ENCODE data around the gene VWF. TPM values are rescaled to one million over a fixed set of nuclear protein-coding genes. Genes with fewer than 3 reads are reported as not detected.

VWF gene
- total and polyA plus RNA-seq, 9 donors = 47.8 to 98.6 (median 80.7) TPM

DNA sequence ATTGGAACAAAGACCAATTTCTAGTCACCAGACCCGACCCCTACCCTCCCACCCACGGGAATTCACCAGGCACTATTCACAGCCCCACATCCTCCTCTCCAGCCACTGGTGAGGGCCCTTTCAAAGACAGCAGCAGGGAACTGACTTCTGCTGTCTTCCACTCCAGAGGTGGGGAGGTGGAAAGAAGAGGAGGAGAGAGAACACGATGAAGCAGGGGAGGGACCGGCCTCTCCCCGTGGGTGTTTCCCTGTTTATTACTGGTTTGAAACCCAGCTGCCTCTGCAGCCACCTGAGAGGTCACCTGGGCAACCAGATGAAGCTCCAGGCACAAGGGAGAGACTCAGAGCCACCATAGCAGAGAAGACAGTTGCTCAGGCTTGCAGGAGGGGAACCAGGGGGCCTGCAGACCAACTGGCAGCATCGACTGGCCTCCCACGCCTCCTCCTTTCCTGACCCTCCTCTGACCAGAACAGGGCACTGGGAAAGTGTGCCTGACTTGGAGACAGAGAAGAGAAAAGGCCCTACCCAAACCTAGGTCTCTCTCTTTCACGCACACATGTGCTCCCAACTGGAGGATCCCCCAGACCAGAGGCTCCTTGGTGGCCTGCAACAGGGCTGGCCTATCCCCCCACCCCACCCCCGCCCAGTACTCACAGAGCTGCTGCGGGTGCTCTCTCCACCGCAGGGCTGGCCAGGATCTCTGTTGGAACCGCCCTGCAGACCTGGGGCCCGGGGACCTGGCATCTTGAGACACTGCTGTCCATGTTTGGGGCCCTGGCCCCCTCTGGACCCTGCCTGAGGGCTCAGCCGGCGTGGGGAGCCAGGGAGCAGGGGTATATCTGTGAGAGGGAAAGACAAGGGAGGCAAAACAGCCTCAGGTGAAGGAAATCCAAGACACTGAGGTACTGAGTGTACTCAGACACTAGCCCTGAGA is 202.2 kb downstream of the VWF start:
- 53% methylated on average over 12 of the region's 15 CpGs for WGBS (ENCODE audit: insufficient coverage)
- Histone ChIP-seq H3K4me3 (ENCODE audit: low read length) (no peak overlapping the region), H3K9me3 (replicated peaks; ENCODE audit: control insufficient read depth, low read depth, low read length) (no peaks in the 10 kb centered on the region), H3K27me3 (ENCODE audit: control insufficient read depth, insufficient read depth, low read length) (no peaks in the 10 kb centered on the region), H3K4me1 (ENCODE audit: control insufficient read depth, insufficient read depth, low read length) (no peaks in the 10 kb centered on the region), H3K36me3 (ENCODE audit: control insufficient read depth, insufficient read depth, low read length) (no peaks in the 10 kb centered on the region), H3K27ac (ENCODE audit: low read length) (no peak overlapping the region)
- DNase-seq = no peak

DNA sequence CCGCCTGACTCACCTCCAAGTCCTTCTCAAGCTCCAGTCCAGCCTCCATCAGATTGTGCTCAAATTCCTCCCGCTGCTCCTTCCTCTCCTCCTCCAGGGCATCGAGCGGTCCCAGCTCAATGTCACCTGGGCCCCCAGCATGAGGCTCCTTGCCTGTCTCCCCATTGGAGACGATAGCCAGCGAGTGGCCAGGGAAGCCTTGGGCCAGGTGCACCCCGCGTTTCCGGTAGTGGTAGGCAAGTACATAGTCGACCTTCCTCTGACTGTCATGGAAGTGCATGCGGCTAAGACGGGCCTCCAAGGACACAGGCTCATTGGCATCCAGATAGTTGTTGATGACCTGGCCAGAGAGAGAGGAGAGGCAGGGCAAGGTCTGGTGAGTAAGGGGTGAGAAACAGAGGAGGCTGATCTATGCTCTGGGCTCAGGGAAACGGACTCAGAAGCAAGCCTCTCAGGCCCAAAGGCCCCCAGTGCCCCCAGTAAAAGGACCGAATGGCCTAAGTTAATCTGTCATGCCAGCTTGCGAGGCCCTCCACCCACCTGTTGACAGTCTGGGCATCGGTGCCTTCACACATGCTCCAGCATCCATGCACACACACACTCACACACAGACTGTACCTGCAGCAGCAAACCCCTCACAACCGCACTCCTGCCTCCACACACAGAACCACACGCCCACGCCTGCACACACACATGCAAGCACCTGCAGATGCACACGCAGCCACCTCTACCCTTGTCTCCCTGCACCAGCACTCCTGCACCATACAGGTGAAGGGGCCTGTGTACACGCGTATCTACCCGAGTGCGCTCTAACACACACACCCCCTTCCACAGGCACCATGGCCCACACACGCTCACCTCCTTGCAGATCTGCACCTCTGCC is 203.2 kb downstream of the VWF start:
- Histone ChIP-seq H3K27me3 (ENCODE audit: control insufficient read depth, insufficient read depth, low read length) (no peaks in the 10 kb centered on the region), H3K27ac (ENCODE audit: low read length) (no peak overlapping the region), H3K4me3 (ENCODE audit: low read length) (no peak overlapping the region), H3K36me3 (ENCODE audit: control insufficient read depth, insufficient read depth, low read length) (no peaks in the 10 kb centered on the region), H3K9me3 (replicated peaks; ENCODE audit: control insufficient read depth, low read depth, low read length) (no peaks in the 10 kb centered on the region), H3K4me1 (ENCODE audit: control insufficient read depth, insufficient read depth, low read length) (no peaks in the 10 kb centered on the region)
- WGBS (ENCODE audit: insufficient coverage) = 90% methylated on average over 25 of the region's 25 CpGs
- DNase-seq = no peak

DNA sequence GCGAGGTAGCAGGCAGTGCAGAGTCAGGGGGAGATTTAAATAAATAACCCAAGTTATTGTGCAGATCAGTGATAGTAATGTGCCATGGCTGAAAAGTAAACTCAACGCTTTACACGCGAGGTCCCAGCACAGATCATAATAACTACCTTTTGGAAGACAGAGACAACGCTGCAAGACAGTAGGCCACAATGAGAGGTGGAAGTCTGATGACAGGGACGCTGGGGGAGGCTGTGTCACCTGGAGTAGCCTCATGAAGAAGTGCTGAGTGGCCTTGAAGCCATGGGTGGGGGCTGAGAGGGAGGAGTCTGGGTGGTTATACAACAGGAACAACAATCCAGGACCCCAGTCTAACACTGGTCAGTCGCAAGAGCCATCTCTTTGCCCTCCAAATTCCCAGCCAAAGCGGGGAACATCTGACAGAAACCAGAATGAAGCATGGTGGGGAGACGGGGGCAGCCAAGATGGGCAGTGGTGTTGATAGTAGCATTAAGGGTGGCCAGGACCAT is 207.6 kb downstream of the VWF start:
- no peak overlapping the region for H3K27ac ChIP-seq (ENCODE audit: low read length)
- no peaks in the 10 kb centered on the region for H3K9me3 ChIP-seq (replicated peaks; ENCODE audit: control insufficient read depth, low read depth, low read length)
- no peak overlapping the region for H3K4me3 ChIP-seq (ENCODE audit: low read length)
- no peaks in the 10 kb centered on the region for H3K4me1 ChIP-seq (ENCODE audit: control insufficient read depth, insufficient read depth, low read length)
- DNase-seq = no peak
- 68% methylated on average over 2 of the region's 9 CpGs for WGBS (ENCODE audit: insufficient coverage)
- H3K36me3 ChIP-seq (ENCODE audit: control insufficient read depth, insufficient read depth, low read length) = no peaks in the 10 kb centered on the region
- peaks cover 6% of the 10 kb centered on the region for H3K27me3 ChIP-seq (ENCODE audit: control insufficient read depth, insufficient read depth, low read length)

DNA sequence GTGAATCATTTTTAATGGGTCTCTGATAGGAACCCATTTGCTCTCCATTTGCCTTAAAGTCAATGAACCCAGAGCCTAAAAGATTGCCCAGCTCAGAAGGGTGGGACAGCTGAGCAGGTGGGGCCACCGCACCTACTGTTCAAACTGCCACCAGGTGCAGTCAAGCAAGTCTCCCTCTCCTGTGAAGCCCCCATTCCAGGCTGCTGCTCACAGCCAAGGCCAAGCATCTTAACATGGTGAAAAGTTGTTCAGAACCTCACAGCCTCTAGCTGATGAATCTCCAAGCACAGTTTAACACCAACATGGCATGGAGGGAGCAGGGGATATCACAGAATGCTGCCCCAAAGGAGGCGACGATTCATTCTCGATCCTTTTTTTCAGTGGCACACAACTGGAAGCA is 209.0 kb downstream of the VWF start:
- no peak for DNase-seq
- Histone ChIP-seq H3K27me3 (ENCODE audit: control insufficient read depth, insufficient read depth, low read length) (peaks cover 8% of the 10 kb centered on the region), H3K4me1 (ENCODE audit: control insufficient read depth, insufficient read depth, low read length) (no peaks in the 10 kb centered on the region), H3K4me3 (ENCODE audit: low read length) (no peak overlapping the region), H3K9me3 (replicated peaks; ENCODE audit: control insufficient read depth, low read depth, low read length) (no peaks in the 10 kb centered on the region), H3K36me3 (ENCODE audit: control insufficient read depth, insufficient read depth, low read length) (no peaks in the 10 kb centered on the region), H3K27ac (ENCODE audit: low read length) (no peak overlapping the region)
- WGBS (ENCODE audit: insufficient coverage) = 82% methylated on average over 2 of the region's 4 CpGs

DNA sequence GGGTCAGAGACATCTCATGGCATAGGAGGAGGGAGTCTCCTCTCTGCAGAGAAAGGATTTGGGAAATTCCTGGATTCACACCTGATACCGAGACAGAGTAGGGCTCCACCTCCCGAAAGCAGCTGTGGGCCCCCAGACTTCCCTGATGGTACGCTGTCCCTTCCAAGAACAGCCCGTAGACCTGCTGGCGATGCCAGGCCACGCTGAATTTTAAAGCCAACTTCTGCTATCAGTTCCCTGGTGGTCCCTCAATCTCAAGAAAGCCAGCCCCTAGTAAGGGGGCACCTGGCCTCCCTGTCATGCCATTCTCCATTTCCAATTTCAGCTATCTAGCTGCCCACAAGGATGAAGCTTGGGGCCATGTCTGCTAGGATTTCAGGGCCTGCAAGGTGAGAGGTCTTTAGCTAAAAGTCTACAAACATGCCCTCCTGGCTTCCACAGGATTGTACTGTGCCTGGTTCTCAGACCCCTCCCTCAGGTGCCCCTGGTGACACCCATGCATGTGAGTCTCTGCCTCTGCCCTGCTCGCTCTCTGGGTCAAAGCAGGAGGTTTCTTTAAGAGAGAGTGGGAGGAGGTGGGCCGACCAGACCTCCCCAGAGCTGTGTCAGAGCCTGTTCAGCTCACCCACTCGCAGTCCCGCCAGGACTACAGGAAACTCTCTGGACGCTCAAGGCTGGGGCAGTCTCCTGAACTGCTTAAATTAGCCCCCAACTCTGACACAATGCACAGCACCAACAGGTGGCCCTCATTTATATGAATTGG is 209.9 kb downstream of the VWF start:
- H3K36me3 ChIP-seq (ENCODE audit: control insufficient read depth, insufficient read depth, low read length) = no peaks in the 10 kb centered on the region
- no peak overlapping the region for H3K27ac ChIP-seq (ENCODE audit: low read length)
- DNase-seq = no peak
- H3K9me3 ChIP-seq (replicated peaks; ENCODE audit: control insufficient read depth, low read depth, low read length) = no peaks in the 10 kb centered on the region
- H3K4me3 ChIP-seq (ENCODE audit: low read length) = no peak overlapping the region
- 92% methylated on average over 6 of the region's 11 CpGs for WGBS (ENCODE audit: insufficient coverage)
- no peaks in the 10 kb centered on the region for H3K4me1 ChIP-seq (ENCODE audit: control insufficient read depth, insufficient read depth, low read length)
- peaks cover 8% of the 10 kb centered on the region for H3K27me3 ChIP-seq (ENCODE audit: control insufficient read depth, insufficient read depth, low read length)

- Histone ChIP-seq H3K36me3 (ENCODE audit: control insufficient read depth, insufficient read depth, low read length) (no peaks in the 10 kb centered on the region), H3K4me3 (ENCODE audit: low read length) (no peak overlapping the region), H3K9me3 (replicated peaks; ENCODE audit: control insufficient read depth, low read depth, low read length) (no peaks in the 10 kb centered on the region), H3K27me3 (ENCODE audit: control insufficient read depth, insufficient read depth, low read length) (peaks cover 8% of the 10 kb centered on the region), H3K4me1 (ENCODE audit: control insufficient read depth, insufficient read depth, low read length) (no peaks in the 10 kb centered on the region), H3K27ac (ENCODE audit: low read length) (no peak overlapping the region)
- 86% methylated on average over 7 of the region's 9 CpGs for WGBS (ENCODE audit: insufficient coverage)
- no peak for DNase-seq
Observed at GRCh38 chr12:5913387-5913786, 211.1 kb downstream of the VWF start.

DNA sequence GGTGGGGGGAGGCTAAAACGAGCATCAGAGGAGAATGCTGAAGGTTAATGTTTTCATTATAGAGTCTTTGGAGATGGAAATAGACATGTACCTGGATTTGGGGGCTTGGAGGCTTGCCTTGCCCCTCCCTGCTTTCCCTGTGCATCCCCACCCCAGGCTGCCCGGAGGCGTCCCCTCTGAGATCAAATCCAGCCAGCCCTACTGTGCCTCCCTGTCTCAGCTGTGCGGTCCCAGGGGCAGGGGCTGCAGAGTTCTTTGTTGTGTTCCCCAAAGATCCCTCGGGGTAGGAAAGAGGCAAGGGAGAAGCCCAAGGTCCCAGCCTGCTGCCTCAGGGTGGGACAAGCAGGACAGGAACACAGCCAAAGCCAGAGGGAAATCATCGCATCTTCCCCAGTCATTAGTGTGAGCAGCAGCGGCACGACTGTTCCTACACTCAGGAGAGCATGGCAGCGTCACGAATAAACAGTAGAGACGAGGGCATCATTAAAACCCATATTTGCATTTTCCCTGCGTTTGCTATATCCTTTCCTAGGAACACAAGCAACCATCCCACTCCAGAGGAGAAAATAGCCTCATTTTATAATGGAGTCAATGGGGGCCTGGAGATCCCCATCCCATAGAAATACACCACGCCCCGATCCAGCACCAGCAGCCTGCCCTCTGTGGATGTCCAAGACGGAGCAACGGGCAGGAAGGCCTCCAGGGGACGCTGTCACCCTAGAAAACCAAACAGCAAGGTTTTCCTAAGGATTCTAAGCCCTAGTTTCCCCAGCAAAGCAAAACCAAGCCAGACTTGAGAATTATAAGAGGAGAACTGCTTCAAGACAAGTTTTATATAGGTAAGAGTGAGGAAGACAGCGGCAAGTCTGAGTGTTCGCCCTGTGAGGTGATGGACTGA is 211.8 kb downstream of the VWF start:
- no peaks in the 10 kb centered on the region for H3K9me3 ChIP-seq (replicated peaks; ENCODE audit: control insufficient read depth, low read depth, low read length)
- H3K27me3 ChIP-seq (ENCODE audit: control insufficient read depth, insufficient read depth, low read length) = peaks cover 8% of the 10 kb centered on the region
- no peaks in the 10 kb centered on the region for H3K36me3 ChIP-seq (ENCODE audit: control insufficient read depth, insufficient read depth, low read length)
- WGBS (ENCODE audit: insufficient coverage) = 67% methylated on average over 12 of the region's 19 CpGs
- H3K4me1 ChIP-seq (ENCODE audit: control insufficient read depth, insufficient read depth, low read length) = no peaks in the 10 kb centered on the region
- H3K27ac ChIP-seq (ENCODE audit: low read length) = no peak overlapping the region
- DNase-seq = no peak
- H3K4me3 ChIP-seq (ENCODE audit: low read length) = no peak overlapping the region

- Histone ChIP-seq H3K4me3 (ENCODE audit: low read length) (no peak overlapping the region), H3K4me1 (ENCODE audit: control insufficient read depth, insufficient read depth, low read length) (no peaks in the 10 kb centered on the region), H3K36me3 (ENCODE audit: control insufficient read depth, insufficient read depth, low read length) (no peaks in the 10 kb centered on the region), H3K27me3 (ENCODE audit: control insufficient read depth, insufficient read depth, low read length) (peaks cover 8% of the 10 kb centered on the region), H3K9me3 (replicated peaks; ENCODE audit: control insufficient read depth, low read depth, low read length) (no peaks in the 10 kb centered on the region), H3K27ac (ENCODE audit: low read length) (no peak overlapping the region)
- WGBS (ENCODE audit: insufficient coverage) = no CpG with 5 or more reads among the region's 3 CpGs
- DNase-seq = no peak
Observed at GRCh38 chr12:5912011-5912410, 212.5 kb downstream of the VWF start.

Data from muscle of leg (tissue), 11 donors.